GM12873 (cell line): ENCODE measurements around the gene TATDN3.
A peak's percentile ranks its signal among the peaks of the same experiment; 100 is the strongest.

Source experiments
- TF ChIP-seq, protein P1 (sequence below): IDR thresholded peaks from 2 replicates; pipeline ENCODE4 v1.5.1; 2012; ENCODE audit warnings: low read depth, mild to moderate bottlenecking, moderate library complexity, low read length, control low read depth; ENCODE audit not compliant: insufficient read depth; ENCODE audit errors: missing control alignments

TATDN3 gene, protein sequence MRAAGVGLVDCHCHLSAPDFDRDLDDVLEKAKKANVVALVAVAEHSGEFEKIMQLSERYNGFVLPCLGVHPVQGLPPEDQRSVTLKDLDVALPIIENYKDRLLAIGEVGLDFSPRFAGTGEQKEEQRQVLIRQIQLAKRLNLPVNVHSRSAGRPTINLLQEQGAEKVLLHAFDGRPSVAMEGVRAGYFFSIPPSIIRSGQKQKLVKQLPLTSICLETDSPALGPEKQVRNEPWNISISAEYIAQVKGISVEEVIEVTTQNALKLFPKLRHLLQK

DNA sequence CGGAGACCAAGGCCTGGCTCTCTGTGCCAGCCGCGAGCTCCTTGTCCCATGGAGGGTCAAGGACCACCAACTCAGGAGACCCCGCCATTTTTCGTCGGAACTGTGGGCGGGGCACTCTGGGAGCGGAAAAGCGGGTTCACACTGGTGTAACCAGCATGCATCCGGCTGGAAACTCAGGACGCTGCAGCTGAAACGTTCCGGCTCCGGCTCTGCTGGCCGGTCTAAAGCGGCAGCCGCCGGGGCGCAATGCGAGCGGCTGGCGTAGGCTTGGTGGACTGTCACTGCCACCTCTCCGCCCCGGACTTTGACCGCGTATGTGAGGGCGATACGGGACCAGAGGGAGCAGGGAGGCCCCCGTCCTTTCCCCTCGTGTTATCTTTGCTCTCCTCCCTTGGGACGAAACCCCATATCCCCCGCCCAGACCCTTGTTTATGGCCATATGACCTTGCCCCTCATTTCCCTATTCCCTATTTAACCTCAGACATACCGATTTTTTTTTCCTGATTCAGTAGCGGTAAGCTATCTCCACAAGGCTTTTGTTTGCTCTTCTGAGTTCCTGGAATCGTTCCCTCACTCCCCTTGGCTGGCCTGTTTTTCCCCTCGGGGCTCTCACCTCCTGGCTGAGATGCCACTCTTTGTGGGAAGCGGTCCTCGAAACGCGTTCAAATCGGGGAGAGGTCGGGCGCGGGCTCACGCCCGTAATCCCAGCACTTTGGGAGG, at the start of gene TATDN3, which contains the start of gene NSL1:
TSS of gene TATDN3 (plus strand) at position 219 of the 720 bp plus-strand sequence. CDS start at position 247, 28 bp downstream.
TSS of gene NSL1 (minus strand) at position 102 of the 720 bp plus-strand sequence. CDS start at position 88, 14 bp downstream.
- TF ChIP-seq, protein P1, sequence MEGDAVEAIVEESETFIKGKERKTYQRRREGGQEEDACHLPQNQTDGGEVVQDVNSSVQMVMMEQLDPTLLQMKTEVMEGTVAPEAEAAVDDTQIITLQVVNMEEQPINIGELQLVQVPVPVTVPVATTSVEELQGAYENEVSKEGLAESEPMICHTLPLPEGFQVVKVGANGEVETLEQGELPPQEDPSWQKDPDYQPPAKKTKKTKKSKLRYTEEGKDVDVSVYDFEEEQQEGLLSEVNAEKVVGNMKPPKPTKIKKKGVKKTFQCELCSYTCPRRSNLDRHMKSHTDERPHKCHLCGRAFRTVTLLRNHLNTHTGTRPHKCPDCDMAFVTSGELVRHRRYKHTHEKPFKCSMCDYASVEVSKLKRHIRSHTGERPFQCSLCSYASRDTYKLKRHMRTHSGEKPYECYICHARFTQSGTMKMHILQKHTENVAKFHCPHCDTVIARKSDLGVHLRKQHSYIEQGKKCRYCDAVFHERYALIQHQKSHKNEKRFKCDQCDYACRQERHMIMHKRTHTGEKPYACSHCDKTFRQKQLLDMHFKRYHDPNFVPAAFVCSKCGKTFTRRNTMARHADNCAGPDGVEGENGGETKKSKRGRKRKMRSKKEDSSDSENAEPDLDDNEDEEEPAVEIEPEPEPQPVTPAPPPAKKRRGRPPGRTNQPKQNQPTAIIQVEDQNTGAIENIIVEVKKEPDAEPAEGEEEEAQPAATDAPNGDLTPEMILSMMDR = no peak

DNA sequence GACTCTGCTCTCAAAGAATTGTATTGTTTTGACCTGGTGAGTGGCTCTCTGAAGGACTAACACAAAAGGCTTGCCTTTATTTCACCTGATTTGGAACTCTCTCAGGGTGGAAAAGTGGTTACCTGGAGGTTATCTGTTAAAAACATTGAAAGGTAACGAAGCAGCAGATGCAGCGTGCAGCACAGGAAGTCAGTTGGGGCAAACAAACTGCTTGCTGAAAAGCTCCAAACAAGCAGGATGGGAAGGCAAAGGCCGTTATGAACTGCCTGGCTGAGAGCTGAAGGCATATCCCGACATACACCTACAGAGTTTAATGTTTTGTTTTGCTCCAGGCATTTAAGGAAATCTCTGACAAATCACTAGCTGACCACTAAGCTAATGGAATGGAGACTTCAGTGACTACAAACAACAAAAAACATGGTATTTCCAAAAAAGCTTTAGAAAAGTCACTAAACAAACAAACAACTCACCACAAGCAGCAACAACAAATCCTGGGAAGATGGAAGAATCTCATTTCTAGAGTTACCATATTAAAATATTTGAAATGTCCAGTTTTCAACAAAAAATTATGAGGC, 47.7 kb upstream of the TATDN3 start:
- TF ChIP-seq, protein P1 = no peak

DNA sequence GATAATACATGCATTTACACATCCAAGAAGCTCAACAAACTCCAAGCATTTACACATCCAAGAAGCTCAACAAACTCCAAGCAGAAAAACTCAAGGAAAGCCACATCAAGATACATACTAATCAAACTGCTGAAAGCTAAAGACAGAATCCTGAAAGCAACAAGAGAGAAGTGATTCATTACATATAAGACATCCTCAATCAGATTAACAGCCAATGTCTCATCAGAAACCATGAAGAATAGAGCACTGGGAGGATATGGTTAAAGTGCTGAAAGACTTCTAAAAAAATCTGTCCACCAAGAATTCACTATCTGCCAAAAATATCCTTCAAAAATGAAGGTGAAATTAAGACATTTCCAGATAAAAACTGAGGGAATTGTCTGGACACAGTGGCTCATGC, 46.4 kb upstream of the TATDN3 start:
- TF ChIP-seq, protein P1 = no peak

DNA sequence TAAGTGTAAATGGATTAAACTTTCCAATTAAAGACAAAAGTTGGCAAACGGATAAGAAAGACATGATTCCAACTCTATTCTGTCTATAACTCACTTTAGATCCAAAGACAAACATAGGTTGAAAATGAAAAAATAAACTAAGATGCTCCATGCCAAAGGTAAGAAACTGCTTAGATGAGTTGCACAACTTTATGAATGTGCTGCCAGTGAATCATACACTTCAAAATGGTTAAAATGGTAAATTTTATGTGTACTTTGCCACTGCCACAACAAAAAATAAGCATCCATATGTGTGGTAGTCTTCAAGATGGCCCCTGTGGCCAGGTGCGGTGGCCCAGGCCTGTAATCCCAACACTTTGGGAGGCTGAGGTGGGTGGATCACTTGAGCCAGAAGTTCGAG, 45.1 kb upstream of the TATDN3 start:
- TF ChIP-seq, protein P1 = no peak

DNA sequence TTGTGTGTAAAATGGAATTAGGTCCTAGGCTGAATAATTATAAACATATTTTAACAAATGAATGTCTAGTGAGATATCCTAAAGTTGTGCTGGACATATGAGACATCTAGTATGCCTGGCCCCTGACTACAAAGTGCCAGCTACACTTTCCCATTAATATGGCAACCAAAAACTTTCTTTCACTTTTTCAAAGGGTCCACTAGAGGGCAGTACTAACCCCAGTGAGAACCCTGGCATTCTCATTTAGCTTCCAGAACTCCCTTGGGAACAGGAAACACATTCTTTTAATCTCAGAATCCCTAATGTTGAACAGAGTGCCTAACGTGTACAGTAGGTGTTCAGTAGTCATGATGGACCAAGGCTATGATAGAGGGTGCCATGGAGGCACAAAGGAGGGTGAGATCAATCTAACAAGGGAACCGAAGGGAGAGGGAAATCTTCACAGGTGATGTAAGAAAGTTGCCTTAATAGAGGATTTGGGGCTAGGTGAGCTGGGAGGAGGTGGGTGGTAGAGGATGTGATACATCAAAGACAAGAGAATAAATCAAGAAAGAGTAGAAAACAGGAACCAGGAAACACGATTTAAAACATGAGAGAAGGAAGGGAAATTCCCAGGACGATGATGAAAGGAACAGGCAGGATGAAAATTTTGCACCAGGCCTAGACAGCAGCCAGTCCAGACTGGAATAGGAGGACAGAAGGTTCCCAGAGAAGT, 41.7 kb upstream of the TATDN3 start:
- TF ChIP-seq, protein P1 = peak; percentile 62

DNA sequence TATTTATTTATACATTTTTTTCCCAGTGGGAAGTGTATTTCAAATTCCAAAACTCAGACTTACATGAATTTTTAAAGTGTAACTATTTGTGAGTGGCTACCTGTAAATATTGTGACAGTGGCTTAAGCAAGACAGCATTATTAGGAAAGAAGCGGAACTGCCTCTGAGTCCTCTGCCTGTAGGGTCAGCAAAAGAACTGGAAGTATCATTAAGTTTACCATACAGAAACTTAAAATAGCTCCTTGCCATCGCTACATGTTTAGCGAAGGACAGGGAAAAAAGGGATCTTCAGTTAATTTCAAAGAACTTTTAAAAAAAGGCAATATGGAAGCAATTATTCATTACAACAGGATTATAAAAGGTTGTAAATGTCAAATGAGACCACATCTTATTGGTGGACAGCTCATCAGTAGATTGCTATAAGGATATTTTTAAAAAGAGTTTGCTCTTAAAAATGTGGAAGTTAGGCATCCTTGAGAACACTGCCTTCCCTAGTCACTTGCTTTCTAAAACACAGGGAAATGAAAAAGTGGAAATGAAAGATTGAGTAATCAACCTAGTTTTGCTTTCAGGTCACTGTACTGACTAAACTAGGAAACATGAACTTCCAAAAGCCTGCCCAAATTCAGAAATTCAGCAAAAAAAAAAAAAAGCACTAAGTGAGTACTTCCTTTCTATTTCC, 39.3 kb upstream of the TATDN3 start:
- TF ChIP-seq, protein P1 = no peak
